ENCODE data around the gene TRPM8. TPM values are rescaled to one million over a fixed set of nuclear protein-coding genes. Genes with fewer than 3 reads are reported as not detected.

TRPM8 gene
- total and polyA plus RNA-seq, 2 of the 8 experiments (the other 6 are each of a cell fraction or from before 2014, with no cell fraction given): 0.18 to 0.54 TPM

GRCh38 chr2:234033174-234033573 lies 116.0 kb downstream of the TRPM8 start (continued):
- no peak for TF ChIP-seq TEAD4 (IDR thresholded peaks at IDR 0.05; ENCODE audit: low read depth, low read length)
- TF ChIP-seq E2F6 (IDR thresholded peaks at IDR 0.05): no peak
- TF ChIP-seq EP300 (IDR thresholded peaks at IDR 0.05; ENCODE audit: borderline replicate concordance in 1 of 2, low read depth in 2 of 2, low read length in 2 of 2): no peak
- TF ChIP-seq TAF7 (optimal IDR thresholded peaks at IDR 0.05; ENCODE audit: borderline replicate concordance, low read depth, low read length): no peak
